ENCODE data around the gene KIR2DL4. TPM values are rescaled to one million over a fixed set of nuclear protein-coding genes. Genes with fewer than 3 reads are reported as not detected.
"Not testable (repeated sequence)": the region's sequence is repeated elsewhere in the genome, so short reads cannot be mapped to it uniquely, and the experiment has no call there.

The KIR2DL4 gene
- total RNA-seq, 2 experiments from 2014 or later = not detected

GRCh38 chr19:54858476-54858875, 55.1 kb downstream of the KIR2DL4 start:
- CTCF ChIA-PET; H3K4me1 Mint-ChIP-seq (ENCODE audit: low read depth); DNase-seq; H3K36me3 Mint-ChIP-seq; POLR2A ChIA-PET; intact Hi-C loops (cut with micrococcal nuclease); H3K9me3 Mint-ChIP-seq; H3K27ac Mint-ChIP-seq; H3K4me3 Mint-ChIP-seq: not testable (repeated sequence)
- H3K27me3 Mint-ChIP-seq = peaks cover 10% of the 10 kb centered on the region

GRCh38 chr19:54859421-54859820, 56.0 kb downstream of the KIR2DL4 start:
- H3K4me3 Mint-ChIP-seq; POLR2A ChIA-PET; H3K27ac Mint-ChIP-seq; CTCF ChIA-PET; DNase-seq; intact Hi-C loops (cut with micrococcal nuclease); H3K4me1 Mint-ChIP-seq (ENCODE audit: low read depth); H3K36me3 Mint-ChIP-seq; H3K9me3 Mint-ChIP-seq; H3K27me3 Mint-ChIP-seq: not testable (repeated sequence)

- CTCF ChIA-PET; POLR2A ChIA-PET; H3K36me3 Mint-ChIP-seq; intact Hi-C loops (cut with micrococcal nuclease); H3K4me3 Mint-ChIP-seq; DNase-seq; H3K27ac Mint-ChIP-seq; H3K9me3 Mint-ChIP-seq; H3K4me1 Mint-ChIP-seq (ENCODE audit: low read depth): not testable (repeated sequence)
- H3K27me3 Mint-ChIP-seq = peaks cover 17% of the 10 kb centered on the region
Observed at GRCh38 chr19:54863459-54863858, 60.0 kb downstream of the KIR2DL4 start.

Other genes with a start within 250 kb of the KIR2DL4 start
- not detected for gene LILRA2, start 229.8 kb upstream of the KIR2DL4 start, total RNA-seq
- not detected for gene LILRA1, start 210.0 kb upstream of the KIR2DL4 start, total RNA-seq
- gene LILRB1, start 173.1 kb upstream of the KIR2DL4 start, total RNA-seq = not detected
- gene LILRB4, start 140.6 kb upstream of the KIR2DL4 start, total RNA-seq = not detected
- gene KIR3DL3, start 79.2 kb upstream of the KIR2DL4 start, total RNA-seq = not detected
- gene KIR2DL3, start 65.1 kb upstream of the KIR2DL4 start, total RNA-seq = not detected
- gene KIR2DL1, start 33.8 kb upstream of the KIR2DL4 start, total RNA-seq = not detected
- not detected for gene KIR3DL1, start 12.9 kb downstream of the KIR2DL4 start, total RNA-seq
- gene KIR2DS4, start 29.1 kb downstream of the KIR2DL4 start, total RNA-seq = not detected
- under 1 TPM; 0.27 to 0.48 TPM for gene KIR3DL2, start 46.8 kb downstream of the KIR2DL4 start, total RNA-seq
- not detected for gene FCAR, start 70.6 kb downstream of the KIR2DL4 start, total RNA-seq
- not detected for gene NCR1, start 102.5 kb downstream of the KIR2DL4 start, total RNA-seq
- not detected for gene NLRP7, start 143.9 kb downstream of the KIR2DL4 start, total RNA-seq
- 10 to 100 TPM in 1 of 2 experiments, 1 to 10 TPM in 1; 8.1 to 10.3 TPM for gene NLRP2, start 162.8 kb downstream of the KIR2DL4 start, total RNA-seq
- gene GP6, start 234.7 kb downstream of the KIR2DL4 start, total RNA-seq = not detected